ENCODE results near the gene IQSEC3.
A peak's percentile ranks its signal among the peaks of the same experiment; 100 is the strongest.

Gene IQSEC3

GRCh38 chr12:195951-196350 lies 129.4 kb downstream of the IQSEC3 start:
- no peak for DNase-seq (ENCODE audit: low read depth)
- H3K4me3 ChIP-seq (ENCODE audit: low read length), result no peak overlapping the region
- TF ChIP-seq CTCF (conservative IDR thresholded peaks at IDR 0.05; ENCODE audit: low read depth, low read length), result no peak

- no peak for DNase-seq (ENCODE audit: low read depth)
- no peak for TF ChIP-seq CTCF (conservative IDR thresholded peaks at IDR 0.05; ENCODE audit: low read depth, low read length)
Measured at GRCh38 chr12:196436-196835, 129.9 kb downstream of the IQSEC3 start.

GRCh38 chr12:197347-197746 lies 130.8 kb downstream of the IQSEC3 start:
- no peak for DNase-seq (ENCODE audit: low read depth)
- no peak for TF ChIP-seq CTCF (conservative IDR thresholded peaks at IDR 0.05; ENCODE audit: low read depth, low read length)
- no peak overlapping the region for H3K4me3 ChIP-seq (ENCODE audit: low read length)

More at GRCh38 chr12:196436-196835, 129.9 kb downstream of the IQSEC3 start:
- H3K4me3 ChIP-seq (ENCODE audit: low read length), result no peak overlapping the region

- no peak for TF ChIP-seq CTCF (conservative IDR thresholded peaks at IDR 0.05; ENCODE audit: low read depth, low read length)
- H3K4me3 ChIP-seq (ENCODE audit: low read length), result no peak overlapping the region
- DNase-seq (ENCODE audit: low read depth), result no peak
Measured at GRCh38 chr12:197911-198695, 131.5 kb downstream of the IQSEC3 start.

- DNase-seq (ENCODE audit: low read depth), result no peak
- TF ChIP-seq CTCF (conservative IDR thresholded peaks at IDR 0.05; ENCODE audit: low read depth, low read length), result no peak
- no peak overlapping the region for H3K4me3 ChIP-seq (ENCODE audit: low read length)
Measured at GRCh38 chr12:198705-199104, 132.1 kb downstream of the IQSEC3 start.

GRCh38 chr12:201361-201760 lies 134.8 kb downstream of the IQSEC3 start:
- DNase-seq (ENCODE audit: low read depth), result no peak
- no peak overlapping the region for H3K4me3 ChIP-seq (ENCODE audit: low read length)
- no peak for TF ChIP-seq CTCF (conservative IDR thresholded peaks at IDR 0.05; ENCODE audit: low read depth, low read length)

GRCh38 chr12:202081-202731 lies 135.6 kb downstream of the IQSEC3 start:
- DNase-seq (ENCODE audit: low read depth), result no peak
- peak; percentile 1 for TF ChIP-seq CTCF (conservative IDR thresholded peaks at IDR 0.05; ENCODE audit: low read depth, low read length)
- H3K4me3 ChIP-seq (ENCODE audit: low read length), result no peak overlapping the region

All from retinal pigment epithelial cell (primary cell).